Measurements from ENCODE around the gene AK8. TPM values are rescaled to one million over a fixed set of nuclear protein-coding genes. Genes with fewer than 3 reads are reported as not detected.

AK8 gene
- total and polyA plus RNA-seq, 2 donors from 2014 or later = 6.2 to 6.3 TPM

DNA sequence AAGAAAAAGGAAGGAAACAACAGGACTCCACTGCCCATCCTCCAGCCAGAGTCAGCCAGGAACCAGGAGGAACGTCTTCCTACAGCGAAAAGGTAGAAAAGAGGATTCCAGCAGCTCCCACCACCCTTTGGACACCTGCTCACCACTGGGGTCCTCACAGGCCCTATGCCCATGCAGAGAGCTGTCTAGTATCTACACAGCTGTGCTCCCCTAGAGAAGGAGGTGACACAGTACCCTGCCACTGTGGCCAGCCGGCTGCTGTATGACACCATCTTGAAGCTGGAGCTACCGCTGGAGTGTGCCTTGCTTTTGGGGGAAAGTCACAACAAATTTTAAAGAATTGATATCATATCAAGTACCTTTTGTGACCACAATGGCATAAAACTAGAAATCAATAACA is 115.2 kb downstream of the AK8 start:
- TF ChIP-seq, protein P1, sequence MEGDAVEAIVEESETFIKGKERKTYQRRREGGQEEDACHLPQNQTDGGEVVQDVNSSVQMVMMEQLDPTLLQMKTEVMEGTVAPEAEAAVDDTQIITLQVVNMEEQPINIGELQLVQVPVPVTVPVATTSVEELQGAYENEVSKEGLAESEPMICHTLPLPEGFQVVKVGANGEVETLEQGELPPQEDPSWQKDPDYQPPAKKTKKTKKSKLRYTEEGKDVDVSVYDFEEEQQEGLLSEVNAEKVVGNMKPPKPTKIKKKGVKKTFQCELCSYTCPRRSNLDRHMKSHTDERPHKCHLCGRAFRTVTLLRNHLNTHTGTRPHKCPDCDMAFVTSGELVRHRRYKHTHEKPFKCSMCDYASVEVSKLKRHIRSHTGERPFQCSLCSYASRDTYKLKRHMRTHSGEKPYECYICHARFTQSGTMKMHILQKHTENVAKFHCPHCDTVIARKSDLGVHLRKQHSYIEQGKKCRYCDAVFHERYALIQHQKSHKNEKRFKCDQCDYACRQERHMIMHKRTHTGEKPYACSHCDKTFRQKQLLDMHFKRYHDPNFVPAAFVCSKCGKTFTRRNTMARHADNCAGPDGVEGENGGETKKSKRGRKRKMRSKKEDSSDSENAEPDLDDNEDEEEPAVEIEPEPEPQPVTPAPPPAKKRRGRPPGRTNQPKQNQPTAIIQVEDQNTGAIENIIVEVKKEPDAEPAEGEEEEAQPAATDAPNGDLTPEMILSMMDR (IDR thresholded peaks at IDR 0.05; ENCODE audit: borderline replicate concordance, extremely low read depth, insufficient read depth) = no peak
- peaks cover 0 to 4% (median 0%) of the 10 kb centered on the region in 3 donors for H3K4me1 ChIP-seq (ENCODE audit: control insufficient read depth in 2 of 3, insufficient read depth in 2 of 3, low read depth in 1 of 3, low read length in 3 of 3)
- no peak overlapping the region for H3K9ac ChIP-seq (ENCODE audit: low read length in 3 of 3)

DNA sequence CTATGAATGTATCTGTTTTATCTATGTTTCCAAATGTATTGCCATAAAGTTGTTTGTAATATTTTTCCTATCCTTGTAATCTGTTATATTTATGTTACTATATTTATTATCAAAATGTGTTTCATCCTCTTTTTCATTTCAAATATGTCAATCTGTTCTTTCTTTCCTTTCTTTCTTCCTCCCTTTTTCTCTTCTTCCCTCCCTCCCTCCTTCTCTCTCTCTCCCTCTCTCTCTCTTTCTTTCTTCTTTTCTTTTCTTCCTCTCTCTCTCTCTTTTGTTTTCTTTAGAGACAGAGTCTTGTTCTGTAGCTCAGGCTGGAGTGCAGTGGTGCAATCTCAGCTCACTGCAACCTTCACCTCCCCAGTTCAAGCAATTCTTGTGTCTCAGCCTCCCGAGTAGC is 116.5 kb downstream of the AK8 start:
- no peaks in the 10 kb centered on the region for H3K9me3 ChIP-seq (ENCODE audit: control insufficient read depth in 2 of 3, insufficient read depth in 1 of 3, low read length in 3 of 3)
- TF ChIP-seq, protein P1 (IDR thresholded peaks at IDR 0.05; ENCODE audit: borderline replicate concordance, extremely low read depth, insufficient read depth) = no peak
- H3K36me3 ChIP-seq (ENCODE audit: control insufficient read depth in 2 of 3, insufficient read depth in 3 of 3, low read length in 3 of 3) = no peaks in the 10 kb centered on the region
- DNase-seq = no peak
- no peak overlapping the region for H3K27ac ChIP-seq (ENCODE audit: low read depth in 2 of 2, low read length in 2 of 2)
- no peak for FAIRE-seq
- H3K9ac ChIP-seq (ENCODE audit: low read length in 3 of 3) = no peak overlapping the region
- H3K4me1 ChIP-seq (ENCODE audit: control insufficient read depth in 2 of 3, insufficient read depth in 2 of 3, low read depth in 1 of 3, low read length in 3 of 3) = peaks cover 0 to 4% (median 0%) of the 10 kb centered on the region in 3 donors
- no peaks in the 10 kb centered on the region for H3K27me3 ChIP-seq (ENCODE audit: control insufficient read depth, insufficient read depth, low read length)
- intact Hi-C loops (cut with DNase I) = no loop called here
- H3K4me3 ChIP-seq (ENCODE audit: low read length in 3 of 3) = no peak overlapping the region

More for the DNA sequence above, 115.2 kb downstream of the AK8 start:
- DNase-seq = peak in 1 of 5 donors; percentile 22
- Histone ChIP-seq H3K27ac (ENCODE audit: low read depth in 2 of 2, low read length in 2 of 2) (no peak overlapping the region), H3K27me3 (ENCODE audit: control insufficient read depth, insufficient read depth, low read length) (no peaks in the 10 kb centered on the region), H3K36me3 (ENCODE audit: control insufficient read depth in 2 of 3, insufficient read depth in 3 of 3, low read length in 3 of 3) (no peaks in the 10 kb centered on the region), H3K4me3 (ENCODE audit: low read length in 3 of 3) (no peak overlapping the region), H3K9me3 (ENCODE audit: control insufficient read depth in 2 of 3, insufficient read depth in 1 of 3, low read length in 3 of 3) (no peaks in the 10 kb centered on the region)
- no peak for FAIRE-seq
- intact Hi-C loops (cut with DNase I) = no loop called here

DNA sequence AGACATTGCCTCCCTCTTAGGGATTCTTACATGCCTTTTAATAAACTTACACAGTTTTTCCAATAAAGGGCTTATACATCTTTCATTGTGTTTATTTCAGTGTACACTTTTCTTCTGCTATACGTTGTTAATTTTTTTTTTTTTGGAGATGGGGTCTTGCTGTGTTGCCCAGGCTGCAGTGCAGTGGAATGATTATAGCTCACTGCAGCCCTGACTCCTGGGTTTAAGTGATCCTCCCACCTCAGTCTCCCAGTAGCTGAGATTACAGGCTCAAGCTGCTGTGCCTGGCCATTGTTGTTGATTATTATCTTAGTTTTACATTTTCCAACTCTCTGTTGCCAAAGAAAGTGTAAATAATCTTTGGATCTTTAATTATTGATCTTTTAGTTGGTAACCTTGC is 118.0 kb downstream of the AK8 start:
- no peak overlapping the region for H3K4me3 ChIP-seq (ENCODE audit: low read length in 3 of 3)
- no peak overlapping the region for H3K9ac ChIP-seq (ENCODE audit: low read length in 3 of 3)
- no peaks in the 10 kb centered on the region for H3K9me3 ChIP-seq (ENCODE audit: control insufficient read depth in 2 of 3, insufficient read depth in 1 of 3, low read length in 3 of 3)
- TF ChIP-seq, protein P1 (IDR thresholded peaks at IDR 0.05; ENCODE audit: borderline replicate concordance, extremely low read depth, insufficient read depth) = no peak
- no peak for FAIRE-seq
- H3K36me3 ChIP-seq (ENCODE audit: control insufficient read depth in 2 of 3, insufficient read depth in 3 of 3, low read length in 3 of 3) = no peaks in the 10 kb centered on the region
- H3K4me1 ChIP-seq (ENCODE audit: control insufficient read depth in 2 of 3, insufficient read depth in 2 of 3, low read depth in 1 of 3, low read length in 3 of 3) = peaks cover 0 to 4% (median 0%) of the 10 kb centered on the region in 3 donors
- DNase-seq = no peak
- H3K27me3 ChIP-seq (ENCODE audit: control insufficient read depth, insufficient read depth, low read length) = no peaks in the 10 kb centered on the region
- intact Hi-C loops (cut with DNase I) = no loop called here
- no peak overlapping the region for H3K27ac ChIP-seq (ENCODE audit: low read depth in 2 of 2, low read length in 2 of 2)

DNA sequence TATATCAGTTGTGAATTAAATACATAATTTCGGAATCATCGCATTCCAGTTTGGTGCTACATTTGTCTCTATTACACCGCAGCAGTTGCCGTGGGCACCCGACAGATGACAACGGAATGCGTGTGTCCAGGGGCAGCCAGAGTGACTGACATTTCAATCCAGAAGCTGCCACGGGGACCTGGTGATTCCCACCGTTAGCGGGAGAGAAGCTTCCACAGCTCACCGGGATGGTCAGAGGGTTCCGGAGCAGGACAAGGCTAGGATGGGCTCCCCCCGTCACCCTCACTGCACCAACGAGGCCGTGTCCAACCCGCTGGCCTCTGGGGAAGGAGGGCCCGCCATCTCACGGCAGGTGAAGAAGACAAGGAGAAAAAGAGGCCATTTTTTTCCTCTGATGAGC is 121.1 kb downstream of the AK8 start:
- peak in 2 of 5 donors; percentile 38 to 45 for DNase-seq

More for the DNA sequence above, 121.1 kb downstream of the AK8 start:
- FAIRE-seq = no peak
- no peak overlapping the region for H3K4me3 ChIP-seq (ENCODE audit: low read length in 3 of 3)
- H3K9me3 ChIP-seq (ENCODE audit: control insufficient read depth in 2 of 3, insufficient read depth in 1 of 3, low read length in 3 of 3) = no peaks in the 10 kb centered on the region
- H3K27me3 ChIP-seq (ENCODE audit: control insufficient read depth, insufficient read depth, low read length) = no peaks in the 10 kb centered on the region
- H3K4me1 ChIP-seq (ENCODE audit: control insufficient read depth in 2 of 3, insufficient read depth in 2 of 3, low read depth in 1 of 3, low read length in 3 of 3) = no peaks in the 10 kb centered on the region
- H3K36me3 ChIP-seq (ENCODE audit: control insufficient read depth in 2 of 3, insufficient read depth in 3 of 3, low read length in 3 of 3) = no peaks in the 10 kb centered on the region
- H3K27ac ChIP-seq (ENCODE audit: low read depth in 2 of 2, low read length in 2 of 2) = no peak overlapping the region
- no peak overlapping the region for H3K9ac ChIP-seq (ENCODE audit: low read length in 3 of 3)
- TF ChIP-seq, protein P1 (IDR thresholded peaks at IDR 0.05; ENCODE audit: borderline replicate concordance, extremely low read depth, insufficient read depth) = no peak
- intact Hi-C loops (cut with DNase I) = no loop called here
